ENCODE data around the gene ENDOD1.

- no peak for TF ChIP-seq CTCF (conservative IDR thresholded peaks at IDR 0.05; ENCODE audit: low read depth in 2 of 2)
- no peak for TF ChIP-seq EZH2 (IDR thresholded peaks at IDR 0.05; ENCODE audit: low read depth, unreplicated experiment)
- no peak for TF ChIP-seq POLR2AphosphoS5 (IDR thresholded peaks at IDR 0.05; ENCODE audit: low read depth)
- no peak for TF ChIP-seq ETS1 (IDR thresholded peaks at IDR 0.05)
- no peak for TF ChIP-seq REST (IDR thresholded peaks at IDR 0.05; ENCODE audit: unreplicated experiment)
- no peak for TF ChIP-seq ZNF331 (CRISPR knock-in tag; IDR thresholded peaks at IDR 0.05; ENCODE audit: low read depth)
- no peak for TF ChIP-seq ZNF114 (CRISPR knock-in tag; IDR thresholded peaks at IDR 0.05)
- TF ChIP-seq CREB1 (CRISPR knock-in tag; IDR thresholded peaks at IDR 0.05; ENCODE audit: low read depth) = no peak
- no peak for TF ChIP-seq STAT1 (IDR thresholded peaks at IDR 0.05; ENCODE audit: unreplicated experiment)
- TF ChIP-seq EZH2phosphoT487 (IDR thresholded peaks at IDR 0.05; ENCODE audit: unreplicated experiment) = no peak
- TF ChIP-seq JUNB (IDR thresholded peaks at IDR 0.05; ENCODE audit: unreplicated experiment) = no peak
- TF ChIP-seq NANOG (IDR thresholded peaks at IDR 0.05; ENCODE audit: borderline replicate concordance) = no peak
- TF ChIP-seq ZNF462 (CRISPR knock-in tag; IDR thresholded peaks at IDR 0.05) = no peak
Observed at GRCh38 chr11:95068549-95068948, 21.1 kb upstream of the ENDOD1 start.
